Measurements from ENCODE around the gene FSTL1. TPM values are rescaled to one million over a fixed set of nuclear protein-coding genes. Genes with fewer than 3 reads are reported as not detected.

Gene FSTL1
- total and polyA plus RNA-seq, 2 of the 8 experiments (the other 6 are each of a cell fraction or from before 2014, with no cell fraction given): 158 to 516 TPM

DNA sequence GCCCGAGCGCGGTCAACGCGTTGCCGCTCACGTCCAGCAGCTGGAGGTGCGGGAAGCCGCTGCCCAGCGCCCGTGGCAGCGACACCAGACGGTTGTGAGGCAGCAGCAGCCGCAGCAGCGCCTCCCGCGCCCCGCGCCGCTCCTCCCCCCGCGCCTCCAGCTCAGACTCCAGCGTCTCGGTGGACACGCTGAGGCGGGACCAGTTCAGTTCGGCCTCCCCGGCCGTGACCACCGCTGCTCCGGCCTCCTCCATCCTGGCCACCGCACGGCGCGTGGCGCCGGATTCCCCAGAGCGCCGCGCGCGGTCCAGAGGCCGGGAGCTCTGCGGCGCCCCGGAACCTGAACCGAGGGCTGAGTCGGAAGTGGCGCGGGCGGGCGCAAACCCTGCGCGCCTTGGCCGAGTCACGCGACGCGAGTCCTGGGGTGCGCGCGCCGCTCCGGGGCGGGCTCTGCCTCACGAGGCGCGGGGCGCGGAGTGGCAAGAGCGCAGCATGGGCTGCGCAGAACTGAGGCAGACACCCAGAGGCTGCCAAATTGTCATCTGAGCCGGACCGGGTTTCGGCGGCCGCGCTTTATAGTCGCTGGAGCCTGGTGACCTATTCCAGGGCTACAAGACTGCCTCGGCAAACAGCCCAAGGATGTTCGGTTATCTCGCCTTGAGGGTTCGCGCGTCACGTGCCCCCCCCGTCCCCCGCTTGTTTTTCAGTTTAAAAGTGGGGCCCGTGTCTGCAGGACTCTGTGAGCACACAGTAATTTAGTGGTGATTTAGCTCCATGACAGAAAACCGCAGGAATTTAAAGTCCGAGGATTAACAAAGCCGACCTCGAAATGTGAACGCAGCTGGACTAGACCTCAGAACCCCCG, 101.6 kb downstream of the FSTL1 start, which contains the start of gene LRRC58 (continued):
- TF ChIP-seq CTBP2 (IDR thresholded peaks at IDR 0.05; ENCODE audit: borderline replicate concordance, insufficient read depth, insufficient read length, low read length): peak; percentile 5
- no peak for TF ChIP-seq SP2 (IDR thresholded peaks at IDR 0.05; ENCODE audit: low read length)
- TF ChIP-seq TEAD4 (IDR thresholded peaks at IDR 0.05; ENCODE audit: low read depth, low read length): no peak
- no peak for TF ChIP-seq HDAC6 (IDR thresholded peaks at IDR 0.05; ENCODE audit: low read depth, low read length)
- TF ChIP-seq, protein P1, sequence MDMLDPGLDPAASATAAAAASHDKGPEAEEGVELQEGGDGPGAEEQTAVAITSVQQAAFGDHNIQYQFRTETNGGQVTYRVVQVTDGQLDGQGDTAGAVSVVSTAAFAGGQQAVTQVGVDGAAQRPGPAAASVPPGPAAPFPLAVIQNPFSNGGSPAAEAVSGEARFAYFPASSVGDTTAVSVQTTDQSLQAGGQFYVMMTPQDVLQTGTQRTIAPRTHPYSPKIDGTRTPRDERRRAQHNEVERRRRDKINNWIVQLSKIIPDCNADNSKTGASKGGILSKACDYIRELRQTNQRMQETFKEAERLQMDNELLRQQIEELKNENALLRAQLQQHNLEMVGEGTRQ (IDR thresholded peaks at IDR 0.05; ENCODE audit: low read length): peak; percentile 55; the same call in 1 of the 2 replicates
- no peak for TF ChIP-seq BRCA1 (IDR thresholded peaks at IDR 0.05; ENCODE audit: low read depth, low read length)
- peak; percentile 57 for TF ChIP-seq POLR2AphosphoS5 (IDR thresholded peaks at IDR 0.05; ENCODE audit: low read depth, low read length)
- TF ChIP-seq RAD21 (IDR thresholded peaks at IDR 0.05 in 1 of 2, conservative IDR thresholded peaks at IDR 0.05 in 1 of 2; ENCODE audit: low read depth in 2 of 2, low read length in 2 of 2): no peak
- TF ChIP-seq TAF1 (IDR thresholded peaks at IDR 0.05; ENCODE audit: low read depth, low read length): peak; percentile 74
- TF ChIP-seq KDM1A (IDR thresholded peaks at IDR 0.05; ENCODE audit: borderline replicate concordance, low read length): no peak; the same call in 1 of the 2 replicates
- peak; percentile 56 for TF ChIP-seq TAF7 (optimal IDR thresholded peaks at IDR 0.05; ENCODE audit: borderline replicate concordance, low read depth, low read length)
- TF ChIP-seq JUN (IDR thresholded peaks at IDR 0.05; ENCODE audit: low read depth, low read length): no peak
- 0 out of 2 replicates have a peak, but pooled peaks have one; percentile 3 for TF ChIP-seq CHD2 (IDR thresholded peaks at IDR 0.05; ENCODE audit: low read length)
- no peak for TF ChIP-seq ZNF274 (IDR thresholded peaks at IDR 0.05; ENCODE audit: borderline replicate concordance, extremely low read depth, low read length)
- TF ChIP-seq YY1 (IDR thresholded peaks at IDR 0.05; ENCODE audit: low read depth, low read length): no peak
- no peak for TF ChIP-seq NANOG (IDR thresholded peaks at IDR 0.05; ENCODE audit: insufficient read depth, low read depth, low read length, poor library complexity, severe bottlenecking)
- no peak for TF ChIP-seq CEBPB (IDR thresholded peaks at IDR 0.05; ENCODE audit: low read depth, low read length)
- TF ChIP-seq NRF1 (IDR thresholded peaks at IDR 0.05; ENCODE audit: low read depth, low read length): peak; percentile 20; the same call in 1 of the 2 replicates
- TF ChIP-seq ASH2L (IDR thresholded peaks at IDR 0.05; ENCODE audit: low read length): peak; percentile 75
- TF ChIP-seq CTCF (IDR thresholded peaks at IDR 0.05; ENCODE audit: control extremely low read depth in 1 of 3, insufficient read depth in 1 of 3, low read depth in 1 of 3, low read length in 3 of 3): peak; percentile 18 to 25 (median 24)
